Kidney epithelial cell (primary cell): Measurements from ENCODE around the gene DYNLL2. TPM values are rescaled to one million over a fixed set of nuclear protein-coding genes. Genes with fewer than 3 reads are reported as not detected.
"Not testable (repeated sequence)": the region's sequence is repeated elsewhere in the genome, so short reads cannot be mapped to it uniquely, and the experiment has no call there.

ENCODE experiments used
- DNase-seq: peaks from one replicate; pipeline ENCODE4 v3.0.0-alpha.2; 2010; ENCODE audit warnings: low read depth
- H3K27me3 ChIP-seq: 2 replicates; pipeline ENCODE4 v1.6.0; 2011; ENCODE audit warnings: low read length; ENCODE audit not compliant: control insufficient read depth, insufficient read depth
- H3K36me3 ChIP-seq: 2 replicates; pipeline ENCODE4 v1.5.1; 2011; ENCODE audit warnings: low read length; ENCODE audit not compliant: control insufficient read depth, insufficient read depth
- H3K4me3 ChIP-seq: 2 replicates; pipeline ENCODE4 v1.5.1; 2011; ENCODE audit warnings: low read depth, mild to moderate bottlenecking, control low read depth, low read length
- total RNA-seq: library from RNA; depleted of rRNA; stranded (reverse); fragments of >200 nt; gene quantifications from 2 replicates; pipeline ENCODE4 v1.2.3, GENCODE V29; 2015
- TF ChIP-seq, protein P1 (sequence below): IDR thresholded peaks from 2 replicates; pipeline ENCODE4 v1.5.1; 2011; ENCODE audit warnings: mild to moderate bottlenecking, moderate library complexity, low read length, control low read depth, inconsistent platforms; ENCODE audit not compliant: insufficient read depth, poor library complexity, severe bottlenecking

Gene DYNLL2
- total RNA-seq, 1 donor from 2014 or later, result 18.3 TPM

GRCh38 chr17:58136669-58137279, 53.6 kb downstream of the DYNLL2 start:
- no peaks in the 10 kb centered on the region for H3K36me3 ChIP-seq
- no peak overlapping the region for H3K4me3 ChIP-seq
- H3K27me3 ChIP-seq, result peaks cover 5% of the 10 kb centered on the region
- DNase-seq, result no peak
- TF ChIP-seq, protein P1, sequence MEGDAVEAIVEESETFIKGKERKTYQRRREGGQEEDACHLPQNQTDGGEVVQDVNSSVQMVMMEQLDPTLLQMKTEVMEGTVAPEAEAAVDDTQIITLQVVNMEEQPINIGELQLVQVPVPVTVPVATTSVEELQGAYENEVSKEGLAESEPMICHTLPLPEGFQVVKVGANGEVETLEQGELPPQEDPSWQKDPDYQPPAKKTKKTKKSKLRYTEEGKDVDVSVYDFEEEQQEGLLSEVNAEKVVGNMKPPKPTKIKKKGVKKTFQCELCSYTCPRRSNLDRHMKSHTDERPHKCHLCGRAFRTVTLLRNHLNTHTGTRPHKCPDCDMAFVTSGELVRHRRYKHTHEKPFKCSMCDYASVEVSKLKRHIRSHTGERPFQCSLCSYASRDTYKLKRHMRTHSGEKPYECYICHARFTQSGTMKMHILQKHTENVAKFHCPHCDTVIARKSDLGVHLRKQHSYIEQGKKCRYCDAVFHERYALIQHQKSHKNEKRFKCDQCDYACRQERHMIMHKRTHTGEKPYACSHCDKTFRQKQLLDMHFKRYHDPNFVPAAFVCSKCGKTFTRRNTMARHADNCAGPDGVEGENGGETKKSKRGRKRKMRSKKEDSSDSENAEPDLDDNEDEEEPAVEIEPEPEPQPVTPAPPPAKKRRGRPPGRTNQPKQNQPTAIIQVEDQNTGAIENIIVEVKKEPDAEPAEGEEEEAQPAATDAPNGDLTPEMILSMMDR, result peak; percentile 59

- Histone ChIP-seq H3K27me3 (no peaks in the 10 kb centered on the region), H3K36me3 (no peaks in the 10 kb centered on the region), H3K4me3 (no peak overlapping the region)
- TF ChIP-seq, protein P1, result no peak
- DNase-seq, result no peak
These were observed 58.3 kb downstream of the DYNLL2 start for GRCh38 chr17:58141505-58141904.

- not testable (repeated sequence) for DNase-seq, H3K36me3 ChIP-seq, H3K4me3 ChIP-seq, H3K27me3 ChIP-seq
These were observed 60.1 kb downstream of the DYNLL2 start for GRCh38 chr17:58143335-58143734.

DNA sequence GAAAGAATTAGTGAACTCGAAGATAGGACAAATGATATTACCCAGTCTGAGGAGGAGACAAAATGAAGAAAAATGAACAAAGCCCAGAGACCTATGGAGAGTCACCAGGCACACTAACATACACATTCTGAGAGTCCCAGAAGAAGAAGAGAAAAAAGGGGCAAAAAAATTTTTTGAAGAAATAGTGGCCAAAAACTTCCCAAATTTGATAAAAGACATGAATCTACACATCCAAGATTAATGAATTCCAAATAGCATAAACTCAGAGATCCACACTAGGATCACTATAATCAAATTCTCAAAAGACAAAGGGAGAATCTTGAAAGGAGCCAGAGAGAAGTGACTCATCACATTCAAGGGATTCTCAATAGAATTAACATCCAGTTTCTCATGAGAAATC, 61.6 kb downstream of the DYNLL2 start:
- no peak overlapping the region for H3K4me3 ChIP-seq
- no peak for DNase-seq
- H3K36me3 ChIP-seq, result no peaks in the 10 kb centered on the region
- TF ChIP-seq, protein P1, result no peak
- peaks cover 9% of the 10 kb centered on the region for H3K27me3 ChIP-seq

Other genes starting within 250 kb of the DYNLL2 start
- gene MRPS23, start 233.4 kb upstream of the DYNLL2 start, total RNA-seq, result 26.1 and 43.2 TPM in 2 replicates
- 24.6 and 27.7 TPM in 2 replicates for gene CUEDC1, start 128.0 kb upstream of the DYNLL2 start, total RNA-seq
- gene VEZF1, start 95.2 kb upstream of the DYNLL2 start, total RNA-seq, result 78.3 and 88.8 TPM in 2 replicates
- gene SRSF1, start 76.2 kb upstream of the DYNLL2 start, total RNA-seq, result 162 and 178 TPM in 2 replicates
- not detected in 2 replicates for gene OR4D1, start 65.0 kb downstream of the DYNLL2 start, total RNA-seq
- gene OR4D2, start 83.6 kb downstream of the DYNLL2 start, total RNA-seq, result not detected in 2 replicates
- gene EPX, start 109.3 kb downstream of the DYNLL2 start, total RNA-seq, result not detected in 2 replicates
- 16.8 and 17.5 TPM in 2 replicates for gene MKS1, start 135.8 kb downstream of the DYNLL2 start, total RNA-seq
- gene LPO, start 155.2 kb downstream of the DYNLL2 start, total RNA-seq, result 0.17 and 0.48 TPM in 2 replicates
- gene MPO, start 197.5 kb downstream of the DYNLL2 start, total RNA-seq, result 0.08 and 0.48 TPM in 2 replicates
- 9.4 and 13.5 TPM in 2 replicates for gene TSPOAP1, start 245.4 kb downstream of the DYNLL2 start, total RNA-seq